GM19455 (cell line): ENCODE results near the gene NALCN.

ENCODE experiments used
- ATAC-seq: cut with Tn5 transposase; IDR thresholded peaks from one replicate; pipeline ENCODE4 v1.9.1; 2021; ENCODE audit not compliant: unreplicated experiment

The NALCN gene

DNA sequence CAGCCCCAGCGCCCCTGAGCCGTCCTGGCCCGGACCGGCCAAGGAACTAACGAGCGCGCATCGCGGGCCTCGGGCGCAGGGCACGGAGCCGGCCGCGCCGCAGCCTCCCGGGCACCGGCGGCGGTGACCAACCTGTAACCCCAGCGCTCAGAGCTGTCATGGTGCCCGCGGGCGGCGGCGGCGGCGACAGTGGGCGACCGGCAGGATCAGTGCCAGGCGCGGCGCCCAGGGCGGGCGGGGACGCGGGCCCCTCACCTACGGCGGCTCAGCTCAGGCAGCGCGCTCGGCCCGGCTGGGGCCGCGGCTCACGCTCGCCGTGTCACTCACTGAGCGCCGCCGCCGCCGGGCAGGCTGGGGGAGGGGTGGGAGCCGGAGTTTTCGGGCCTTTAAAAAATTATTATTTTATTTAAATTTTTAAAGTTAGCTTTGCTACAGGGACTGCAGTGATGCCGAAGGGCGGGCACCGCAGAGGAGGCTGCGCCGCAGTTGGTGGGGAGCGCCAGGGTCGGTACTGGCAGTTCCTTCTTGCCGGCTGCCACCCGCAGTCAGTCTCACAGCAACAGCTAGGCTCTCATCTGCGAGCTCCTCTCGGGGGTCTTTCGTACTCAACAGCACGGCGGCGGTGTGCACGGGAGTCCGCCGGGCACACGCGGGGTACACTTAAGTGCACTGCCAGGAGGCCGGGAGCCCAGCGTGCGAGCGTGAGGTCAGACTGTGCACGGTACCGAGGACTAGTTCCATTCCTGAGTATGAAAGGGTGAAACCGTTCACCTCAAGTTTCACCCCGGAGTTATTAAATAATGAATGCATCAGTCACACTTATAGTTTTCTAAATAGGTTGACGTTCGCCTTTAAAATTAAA, at the start of gene NALCN:
Gene NALCN, minus strand, starts transcription at position 328 of the 862 bp plus-strand sequence. CDS start 17,382 bp downstream, outside the sequence.
- no peak for ATAC-seq

DNA sequence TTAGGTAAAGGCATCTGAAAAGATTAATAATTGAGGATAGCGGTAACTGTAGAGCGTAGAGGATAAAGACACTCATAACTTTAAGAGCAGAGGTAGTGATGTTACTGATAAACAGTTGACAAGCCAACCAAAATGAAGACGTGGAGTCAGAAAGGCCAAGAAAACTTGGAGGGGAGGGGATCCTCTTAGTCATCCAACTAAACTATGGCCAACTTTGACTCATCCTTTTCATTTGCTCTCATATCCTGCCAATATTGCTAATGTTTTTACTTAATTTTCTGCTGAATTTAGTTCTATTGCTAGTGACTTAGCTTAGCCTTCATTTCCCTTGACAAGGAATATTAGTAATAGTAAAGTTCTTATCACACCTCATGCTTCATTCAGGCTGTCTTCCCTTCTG, 49.6 kb upstream of the NALCN start:
- ATAC-seq, result no peak

DNA sequence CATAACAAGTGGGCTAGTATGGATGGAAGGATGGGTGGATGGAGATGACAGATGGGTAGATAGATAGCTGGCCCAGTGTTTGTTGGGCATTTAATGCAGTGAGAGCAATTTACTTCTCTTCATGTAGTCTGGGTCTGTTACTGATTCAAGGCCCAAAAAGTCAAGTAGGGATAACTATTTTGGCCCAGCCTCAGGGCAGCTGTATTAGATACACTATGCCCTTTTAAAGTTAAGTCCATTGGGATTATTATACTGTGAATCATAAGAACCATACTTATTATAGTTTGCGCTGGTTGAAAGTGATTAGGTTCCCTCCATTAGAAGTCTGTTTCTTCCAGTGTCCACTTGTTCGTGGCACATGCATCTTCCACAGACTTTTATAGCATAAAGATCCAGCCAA, 40.9 kb upstream of the NALCN start:
- no peak for ATAC-seq

DNA sequence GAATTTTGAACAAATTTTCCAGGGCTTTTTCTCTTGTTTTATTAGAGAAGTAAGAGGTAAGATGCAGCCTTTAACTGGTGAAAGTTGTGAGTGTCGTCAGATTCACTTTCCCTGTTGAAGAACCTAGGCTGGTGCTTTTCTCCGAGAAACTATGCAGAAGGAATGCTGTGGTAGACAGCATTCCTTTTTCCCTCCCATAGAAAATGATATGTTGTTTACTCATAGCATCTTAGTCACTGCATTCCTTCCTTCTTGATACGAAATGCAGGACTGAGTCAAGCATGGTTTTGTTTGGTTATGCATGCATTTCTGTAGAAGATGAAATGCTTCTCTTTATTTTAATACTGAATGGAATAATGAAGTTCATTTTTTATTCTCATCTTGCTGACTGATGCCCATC, 39.6 kb upstream of the NALCN start:
- ATAC-seq, result no peak

DNA sequence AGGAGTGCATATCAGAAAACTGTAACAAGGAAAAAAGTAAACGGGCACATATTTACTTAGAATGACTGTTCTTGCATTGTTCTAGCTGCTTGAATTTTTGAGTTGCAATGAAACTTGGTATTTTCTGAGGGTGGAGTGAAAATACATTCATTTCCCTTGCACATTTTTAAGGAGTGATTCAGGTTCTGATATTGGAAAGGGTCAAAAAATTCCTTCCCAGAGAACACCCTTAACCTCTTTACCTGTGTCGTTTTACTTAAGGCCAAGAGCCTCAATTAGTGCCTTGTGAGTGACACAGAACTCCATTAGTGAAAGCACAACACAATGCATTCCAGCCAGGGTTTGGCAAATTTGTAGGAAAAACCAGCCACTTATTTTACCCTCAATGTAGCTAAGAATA, 38.5 kb upstream of the NALCN start:
- ATAC-seq, result no peak

DNA sequence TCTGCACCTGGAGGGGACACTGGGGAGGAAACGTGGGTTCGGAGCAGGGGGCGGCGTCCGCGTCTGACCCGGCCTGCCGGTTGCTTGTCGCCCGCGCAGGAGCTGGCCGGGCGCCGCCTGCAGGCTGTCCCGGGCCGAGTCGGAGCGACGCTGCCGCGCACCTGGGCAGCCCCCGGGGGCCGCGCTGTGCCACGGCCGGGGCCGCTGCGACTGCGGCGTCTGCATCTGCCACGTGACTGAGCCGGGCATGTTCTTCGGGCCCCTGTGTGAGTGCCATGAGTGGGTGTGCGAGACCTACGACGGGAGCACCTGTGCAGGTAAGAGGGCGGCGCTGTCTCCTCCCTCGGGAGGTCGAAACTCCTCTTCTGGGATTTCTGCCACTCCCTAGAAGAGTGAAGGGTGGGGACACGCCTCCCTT, 37.5 kb upstream of the NALCN start:
- peak; percentile 24 for ATAC-seq

DNA sequence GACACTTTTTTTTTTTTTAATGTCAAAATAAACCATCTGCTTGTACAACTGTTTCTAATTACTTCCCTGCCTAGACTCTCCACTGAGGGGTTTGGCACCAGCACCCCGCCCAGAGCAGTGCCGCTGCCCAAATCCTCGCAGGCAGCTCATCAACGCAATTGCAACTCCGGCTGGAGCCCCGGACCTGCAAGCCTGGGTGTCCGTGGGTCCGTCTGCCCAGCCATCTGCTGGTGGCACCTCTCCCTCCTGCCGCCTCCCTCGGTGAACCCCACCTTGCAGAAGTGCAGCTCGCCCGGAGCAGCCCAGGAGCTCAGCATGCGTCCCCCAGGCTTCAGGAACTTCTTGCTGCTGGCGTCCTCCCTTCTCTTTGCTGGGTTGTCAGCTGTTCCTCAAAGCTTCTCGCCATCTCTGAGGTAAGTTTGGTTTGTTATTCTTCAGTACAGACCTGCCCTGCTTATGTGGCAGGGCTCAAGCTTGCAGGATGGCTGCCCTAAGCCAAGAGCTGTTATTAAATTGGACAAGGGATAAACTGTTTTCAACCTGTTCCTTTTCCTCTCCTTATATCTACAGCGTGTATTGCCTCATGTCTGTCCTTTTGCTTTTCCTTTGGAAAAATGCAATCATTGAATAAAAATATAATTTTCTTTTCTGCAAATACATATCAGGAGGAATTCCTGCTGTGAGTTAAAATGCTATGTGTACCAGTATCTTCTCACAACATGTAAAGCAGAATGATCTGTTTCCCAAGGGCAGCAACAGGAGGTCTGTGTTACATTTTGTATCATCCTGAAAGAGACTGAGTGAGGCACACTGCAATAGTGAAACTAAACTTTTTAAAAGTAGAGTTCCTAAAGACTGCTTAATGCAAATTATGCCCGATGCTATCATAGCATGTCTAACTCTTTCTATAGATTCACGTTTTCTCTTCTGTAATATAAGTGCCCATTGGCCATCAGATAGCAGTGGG, 36.5 kb upstream of the NALCN start, which contains the start of gene ITGBL1:
Gene ITGBL1, plus strand, starts transcription at position 157 of the 967 bp plus-strand sequence. Its CDS starts 159 bp downstream, at position 316.
- peak; percentile 90 for ATAC-seq

DNA sequence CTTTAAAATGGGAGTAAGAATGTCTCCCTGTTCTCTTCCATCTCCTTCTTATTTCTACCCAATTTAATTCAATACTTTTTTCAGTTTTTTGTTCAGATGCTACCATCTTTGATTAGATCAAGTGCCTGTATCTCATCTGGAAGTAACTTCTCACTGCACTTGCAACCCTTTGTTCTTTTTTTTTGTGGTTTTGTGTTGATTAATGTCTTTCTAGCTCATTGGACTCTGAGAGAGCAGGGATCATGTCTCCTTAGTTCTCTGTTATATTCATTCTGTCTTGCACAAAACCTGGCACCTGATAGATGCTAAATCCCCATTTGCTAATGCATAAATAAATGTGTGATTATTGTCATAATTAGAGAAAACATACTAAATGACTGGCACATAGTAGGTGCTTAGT, 35.3 kb upstream of the NALCN start:
- no peak for ATAC-seq

DNA sequence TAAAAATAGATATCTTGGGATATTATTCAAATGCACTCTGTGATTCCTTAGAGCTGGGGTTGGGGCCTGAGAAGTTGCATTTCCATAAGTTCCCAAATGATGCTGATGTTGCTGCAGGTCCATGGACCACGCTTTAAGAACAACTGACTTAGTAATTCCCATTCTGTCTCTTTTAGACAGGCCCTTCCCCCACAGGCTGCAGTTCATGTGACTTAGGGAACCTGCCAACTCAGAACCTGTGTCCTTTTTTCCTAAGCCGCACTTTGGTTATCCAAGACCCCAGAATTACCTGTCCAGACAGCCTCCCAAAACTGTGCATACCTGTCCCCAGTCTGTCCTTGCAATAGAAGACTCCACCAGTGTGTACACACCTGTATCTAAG, 34.4 kb upstream of the NALCN start:
- no peak for ATAC-seq

DNA sequence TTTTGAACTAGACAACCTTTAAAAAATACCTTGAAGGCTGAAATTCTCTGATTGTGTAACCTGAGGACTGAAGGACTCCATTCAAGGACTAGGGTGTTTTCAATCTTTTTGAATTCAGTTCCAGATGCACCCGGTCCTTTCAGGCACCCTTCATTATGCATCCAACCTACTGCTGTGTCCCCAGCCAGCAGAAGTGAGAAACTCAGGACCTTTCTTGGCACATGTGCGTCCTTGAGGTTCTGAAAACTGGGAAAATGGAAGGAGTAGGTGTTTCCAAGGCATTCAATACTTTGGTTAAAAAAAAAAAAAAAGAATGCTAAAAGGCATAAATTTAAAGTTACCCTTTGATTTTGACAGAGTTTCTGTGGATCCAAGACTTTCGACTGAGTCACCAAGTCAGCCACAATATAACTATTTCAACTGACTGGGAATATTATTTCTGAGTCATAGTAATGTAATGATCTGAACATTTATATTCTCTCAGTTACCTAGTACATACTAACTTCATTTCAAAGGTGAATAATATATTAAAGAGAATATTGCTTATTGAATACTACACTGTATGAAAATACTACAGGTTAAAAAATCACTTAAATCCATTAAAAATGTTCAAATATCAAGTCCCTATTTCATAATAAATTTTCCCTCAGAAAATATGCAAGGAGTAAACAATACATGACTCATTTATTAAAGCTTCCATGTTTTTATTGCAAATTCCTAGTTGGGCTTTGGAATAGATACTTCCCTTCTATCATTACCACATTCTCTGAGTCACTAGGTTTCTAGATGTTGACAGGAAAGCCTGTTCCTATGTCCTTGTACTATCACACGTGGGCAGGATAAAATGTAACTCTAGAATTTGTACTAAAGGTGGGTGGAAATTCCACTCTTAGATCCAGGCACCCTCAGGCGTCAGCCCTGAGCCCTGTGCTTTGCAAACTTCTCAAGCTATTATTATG, 33.8 kb upstream of the NALCN start:
- no peak for ATAC-seq

DNA sequence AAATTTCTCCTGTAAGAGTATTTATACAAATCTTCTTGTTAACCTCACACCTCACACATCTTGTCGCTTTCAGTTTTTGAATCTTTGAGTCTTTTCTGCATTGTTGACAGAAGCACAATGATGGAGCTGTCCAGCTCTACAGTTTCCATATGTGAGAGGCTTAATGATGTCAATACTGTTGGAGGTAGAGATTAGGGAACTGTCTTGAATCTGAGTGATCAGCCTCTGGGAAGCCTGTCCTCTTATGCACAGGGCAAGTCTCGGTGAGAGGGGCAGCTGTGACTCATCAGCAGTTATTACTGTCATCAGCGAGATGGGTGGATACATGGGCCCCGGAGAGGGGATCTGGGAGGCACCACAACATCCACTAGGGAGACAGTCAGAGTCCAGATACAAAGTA, 31.5 kb upstream of the NALCN start:
- no peak for ATAC-seq

DNA sequence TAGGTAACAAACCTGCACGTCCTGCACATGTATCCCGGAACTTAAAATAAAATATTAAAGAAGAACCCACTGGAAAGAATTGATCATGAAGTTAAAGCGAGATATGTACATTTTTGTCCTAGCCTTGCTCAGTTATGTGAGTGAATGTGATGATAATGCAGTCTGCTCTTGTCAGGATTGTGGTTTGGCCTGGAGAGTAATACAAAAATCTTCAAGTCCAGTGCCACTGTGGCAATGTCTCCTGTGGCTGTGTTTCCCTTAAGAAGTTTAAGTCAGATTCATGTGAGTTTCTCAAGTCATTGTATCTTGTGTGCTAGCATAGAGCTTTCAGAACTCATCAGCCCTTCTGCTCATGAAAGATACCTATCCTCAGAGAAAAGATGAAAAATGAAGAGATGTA, 18.2 kb upstream of the NALCN start:
- ATAC-seq, result no peak

DNA sequence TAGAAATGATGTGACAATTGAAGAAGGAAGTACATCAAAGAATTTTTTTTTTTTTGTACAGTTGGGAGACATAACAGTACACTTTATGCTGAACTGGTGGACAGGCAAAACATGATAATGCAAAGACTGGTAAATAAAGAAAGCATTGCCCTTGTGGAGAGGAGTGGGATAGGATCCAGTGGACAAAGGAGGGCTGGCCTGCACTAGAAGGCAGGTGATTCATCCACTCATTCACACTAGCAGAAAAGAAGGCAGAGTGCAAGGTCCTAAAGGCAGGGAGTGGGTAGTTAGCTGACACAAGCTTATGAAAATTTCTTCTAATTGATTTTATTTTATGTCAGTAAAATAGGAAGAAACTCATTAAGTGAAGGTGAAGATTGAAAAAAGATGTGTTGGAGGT, 17.6 kb upstream of the NALCN start:
- no peak for ATAC-seq

DNA sequence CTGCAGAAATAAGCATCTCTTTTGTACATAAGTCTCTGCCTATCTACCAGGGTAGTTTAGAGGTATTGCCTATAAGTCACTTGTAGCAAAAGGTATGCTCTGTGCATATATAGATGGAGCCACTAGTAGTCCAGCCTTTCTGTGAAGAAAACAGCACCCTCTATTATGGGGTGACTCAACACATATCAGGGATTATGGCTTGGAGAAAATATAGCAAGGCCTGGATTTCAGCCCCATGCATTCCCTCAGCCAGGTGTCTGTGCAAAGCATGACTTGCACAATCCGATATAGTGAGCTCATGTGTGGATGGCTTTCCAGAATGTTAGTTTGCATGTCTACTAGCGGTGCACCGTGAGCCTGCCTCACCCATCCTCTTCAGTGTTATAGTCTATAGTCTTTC, 13.4 kb upstream of the NALCN start:
- no peak for ATAC-seq

DNA sequence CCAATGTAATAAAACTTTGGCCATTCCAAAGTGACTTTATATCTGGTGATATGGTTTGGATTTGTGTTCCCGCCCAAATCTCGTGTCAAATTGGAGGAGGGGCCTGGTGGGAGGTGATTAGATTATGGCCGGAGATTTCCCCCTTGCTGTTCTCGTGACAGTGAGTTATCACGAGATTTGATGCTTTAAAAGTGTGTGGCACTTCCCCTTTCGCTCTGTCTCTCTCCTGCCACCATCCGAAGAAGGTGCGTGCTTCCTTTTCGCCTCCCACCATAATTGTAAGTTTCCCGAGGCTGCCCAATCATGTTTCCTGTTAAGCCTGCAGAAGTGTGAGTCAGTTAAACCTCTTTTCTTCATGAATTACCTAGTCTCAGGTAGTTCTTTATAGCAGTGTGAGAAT, 9.3 kb upstream of the NALCN start:
- ATAC-seq, result no peak

DNA sequence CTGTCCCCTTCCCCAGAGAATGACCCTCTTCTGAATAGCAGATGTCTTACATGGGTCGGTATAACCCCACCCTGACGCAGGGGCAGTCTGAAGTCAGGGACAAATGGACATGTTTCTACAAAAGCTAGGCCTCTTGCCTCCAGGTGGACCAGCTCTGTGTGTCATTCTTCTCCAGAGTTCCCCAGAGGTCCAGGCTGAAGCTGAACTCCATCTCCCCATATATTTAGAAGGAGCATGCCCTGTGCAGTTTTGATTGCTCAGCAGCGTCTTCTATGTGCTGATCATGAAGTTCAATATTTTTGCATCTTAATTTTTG, 8.8 kb upstream of the NALCN start:
- no peak for ATAC-seq

DNA sequence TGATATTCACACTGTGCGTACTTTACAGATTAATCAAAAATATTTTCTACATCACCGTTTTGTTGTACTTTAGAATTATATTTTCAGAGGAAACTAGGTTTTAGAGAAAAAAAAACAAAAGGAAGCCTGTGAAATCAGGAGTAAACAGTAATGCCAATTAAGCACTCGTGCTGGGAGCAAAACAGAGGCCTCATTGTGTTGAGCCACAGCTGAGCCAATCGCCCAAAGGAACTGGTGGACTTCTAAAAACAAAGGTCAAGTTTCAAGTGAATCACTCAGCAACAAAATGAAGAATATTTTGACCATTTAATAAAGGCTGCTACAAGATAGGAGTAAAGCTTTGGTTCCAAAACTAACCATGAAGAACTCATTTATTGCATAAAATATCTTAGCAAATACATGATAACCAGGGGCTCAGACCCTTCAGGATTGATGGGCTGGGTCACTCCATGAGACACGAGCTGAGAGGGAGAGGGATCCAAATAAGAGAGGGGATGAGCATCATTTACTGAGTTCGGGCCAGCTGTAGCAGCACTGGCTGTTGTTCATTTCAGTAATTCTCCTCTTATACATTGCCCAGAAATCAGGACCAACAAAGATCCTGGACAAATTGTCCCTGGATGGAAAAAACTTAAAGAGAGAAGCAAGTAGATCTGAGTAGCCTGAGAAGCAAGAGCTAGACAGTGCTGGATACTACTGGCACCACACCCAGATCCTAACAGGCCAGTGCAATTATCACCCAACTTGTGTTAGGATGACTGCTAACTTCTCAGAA, 8.3 kb upstream of the NALCN start:
- ATAC-seq, result no peak

DNA sequence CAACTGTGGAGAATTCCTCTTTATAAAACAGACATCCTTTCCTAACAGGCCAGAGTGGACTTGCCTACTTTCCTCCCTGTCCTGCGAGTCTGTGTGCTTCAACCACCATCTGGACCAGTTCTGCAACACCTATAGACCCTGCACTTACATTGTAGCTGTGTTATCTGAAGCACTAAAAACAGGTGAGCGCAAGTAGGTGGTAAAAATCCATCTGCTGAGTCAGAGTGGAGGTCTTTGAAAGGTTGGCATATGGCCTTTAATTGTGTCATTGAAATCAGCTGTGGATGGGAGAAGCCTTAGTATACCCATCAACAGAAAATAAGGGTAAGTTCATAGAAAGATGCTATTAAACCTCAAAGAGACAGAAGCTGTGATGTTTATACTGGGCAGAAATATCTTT, 7.6 kb upstream of the NALCN start:
- ATAC-seq, result no peak

DNA sequence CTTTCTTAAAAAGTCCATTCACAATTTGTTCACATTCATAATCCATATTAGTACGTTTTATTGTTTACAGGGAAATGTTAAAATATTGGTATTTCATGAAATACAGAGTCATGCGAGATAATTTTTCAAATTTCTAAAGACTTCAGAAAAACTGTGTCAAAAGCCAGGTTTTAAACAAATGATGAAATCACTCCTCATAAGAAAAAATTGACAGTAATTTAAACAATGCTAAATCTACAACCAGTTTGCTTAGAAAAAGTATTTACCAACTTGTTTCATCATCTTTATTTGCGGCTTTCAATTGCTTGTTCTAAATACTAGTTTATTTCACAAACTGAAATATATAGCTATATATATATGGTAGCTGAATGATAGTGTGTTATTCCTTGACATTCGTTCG, 1.2 kb upstream of the NALCN start:
- ATAC-seq, result no peak

DNA sequence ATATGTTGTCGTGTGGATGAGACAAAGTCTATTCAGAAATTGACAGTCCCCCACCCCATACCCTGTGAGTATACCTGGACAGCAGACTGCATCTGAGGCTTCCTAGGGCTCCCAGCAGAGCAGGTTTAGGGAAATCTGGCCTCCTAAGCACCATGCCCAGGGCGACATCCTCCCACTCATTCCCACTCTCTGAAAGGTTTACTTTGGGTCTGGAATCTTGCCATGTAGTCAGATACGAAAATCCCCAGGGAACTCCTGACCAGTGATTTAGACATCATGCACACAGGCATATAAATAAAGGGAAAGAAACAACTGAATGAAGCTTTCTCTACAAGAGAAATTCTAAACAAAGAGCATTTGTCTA, 717 bp upstream of the NALCN start:
- ATAC-seq, result no peak
